Esophagus squamous epithelium (tissue), 5 donors: ENCODE results near the gene SUV39H2. TPM values are rescaled to one million over a fixed set of nuclear protein-coding genes. Genes with fewer than 3 reads are reported as not detected.
"Not testable (repeated sequence)": the region's sequence is repeated elsewhere in the genome, so short reads cannot be mapped to it uniquely, and the experiment has no call there.

Experiments used
- DNase-seq: peaks from one replicate; lab custom pipeline; 2025; lab: John Stamatoyannopoulos, UW
- H3K27ac ChIP-seq, 4 donors: fragments of 200-600 bp; sonication (generic); one replicate each; pipeline ENCODE4 v1.5.1; 2016 to 2019; ENCODE audit warnings: mild to moderate bottlenecking in 1 of 4
- H3K27me3 ChIP-seq, 4 donors: fragments of 200-600 bp; sonication (generic); 1 replicate in 3 of 4; 2 replicates in 1 of 4; pipeline versions ENCODE4 v1.5.1 to v1.6.0; 2017 to 2021; ENCODE audit warnings: antibody characterized with exemption in 1 of 4
- H3K36me3 ChIP-seq, 3 donors: fragments of 200-600 bp; sonication (generic); one replicate each; pipeline ENCODE4 v1.5.1; 2016 to 2019
- H3K4me1 ChIP-seq, 3 donors: fragments of 200-600 bp; sonication (generic); one replicate each; pipeline ENCODE4 v1.5.1; 2017 to 2019
- H3K4me3 ChIP-seq, 4 donors: fragments of 200-600 bp; sonication (generic); 1 replicate in 3 of 4; 2 replicates in 1 of 4; pipeline ENCODE4 v1.5.1; 2016 to 2019; ENCODE audit warnings: mild to moderate bottlenecking in 2 of 4, moderate library complexity in 1 of 4
- H3K9me3 ChIP-seq, 3 donors: fragments of 200-600 bp; sonication (generic); one replicate each; pipeline ENCODE4 v1.5.1; 2016 to 2019
- CTCF ChIP-seq, 6 experiments: fragments of 450-650 bp in 4 of 6; fragments of 200-600 bp in 2 of 6; sonication (generic) in 2 of 6; IDR thresholded peaks; one replicate each; pipeline ENCODE4 v1.5.1; 2016 to 2019; ENCODE audit warnings: antibody characterized with exemption in 6 of 6, mild to moderate bottlenecking in 4 of 6, moderate library complexity in 4 of 6
- POLR2A ChIP-seq, 4 donors: fragments of 450-650 bp; IDR thresholded peaks; one replicate each; pipeline ENCODE4 v1.6.1; 2017; ENCODE audit warnings: antibody characterized with exemption in 4 of 4, mild to moderate bottlenecking in 4 of 4, moderate library complexity in 3 of 4
- WGBS, 2 donors: methylation state at CpG; one replicate each; pipeline ENCODE4 v1.1.5; 2018; 5-methylcytosine and 5-hydroxymethylcytosine counted together
- intact Hi-C: fragments of 100-400 bp; cut with DNase I; formaldehyde crosslinking; loops from one replicate; pipeline ENCODE4 v1.15.0; 2022
- total RNA-seq, 4 donors: library from RNA; depleted of rRNA; stranded (reverse); fragments of >200 nt; gene quantifications; one replicate each; pipeline ENCODE4 v1.1.0, GENCODE V29; 2016
- donor health status: DM: yes; HTN: yes; CAD: no.

SUV39H2 gene
- total RNA-seq, 4 donors from 2014 or later: 5.6 to 13.2 (median 8.9) TPM

DNA sequence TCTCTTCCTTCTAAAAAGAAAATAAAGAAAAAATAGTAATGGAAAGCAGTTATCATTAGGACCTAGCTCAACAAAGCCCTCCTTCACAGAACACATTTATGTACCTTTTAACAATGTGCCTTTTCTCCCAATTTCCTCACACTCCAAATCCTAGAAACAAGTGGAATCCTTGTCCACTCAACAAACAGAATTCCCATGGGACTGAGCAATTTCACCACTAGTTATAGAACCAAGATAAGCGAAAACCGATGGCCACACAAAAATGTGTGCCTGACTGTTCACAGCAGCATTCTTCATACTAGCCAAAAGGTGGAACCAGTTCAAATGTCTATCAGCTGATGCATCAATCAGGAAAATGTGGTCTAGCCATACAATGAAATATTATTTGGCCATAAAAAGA is 57.9 kb downstream of the SUV39H2 start:
- H3K27me3 ChIP-seq: no peaks in the 10 kb centered on the region
- no peaks in the 10 kb centered on the region for H3K9me3 ChIP-seq
- H3K27ac ChIP-seq: no peak overlapping the region
- 100% methylated on average over 2 of the region's 2 CpGs; no CpG with 5 or more reads in 1 of the 2 donors for WGBS, 2 donors
- no peak for TF ChIP-seq POLR2A (IDR thresholded peaks at IDR 0.05)
- no peak for DNase-seq
- no peaks in the 10 kb centered on the region for H3K4me1 ChIP-seq
- H3K4me3 ChIP-seq: no peak overlapping the region
- intact Hi-C loops: no loop called here
- peaks cover 0 to 88% (median 33%) of the 10 kb centered on the region in 3 donors for H3K36me3 ChIP-seq

GRCh38 chr10:14938971-14939370 is 60.3 kb downstream of the SUV39H2 start:
- intact Hi-C loops, DNase-seq, H3K27me3 ChIP-seq, H3K4me3 ChIP-seq, H3K9me3 ChIP-seq: not testable (repeated sequence)
- Histone ChIP-seq H3K4me1 (peaks cover 0 to 19% (median 0%) of the 10 kb centered on the region in 3 donors), H3K36me3 (peaks cover 0 to 84% (median 13%) of the 10 kb centered on the region in 3 donors), H3K27ac (peak overlapping the region in 1 of 4 donors; percentile 10)
- 31% methylated on average over 2 of the region's 5 CpGs; no CpG with 5 or more reads in 1 of the 2 donors for WGBS, 2 donors

- DNase-seq, H3K9me3 ChIP-seq, intact Hi-C loops, H3K4me3 ChIP-seq, H3K27me3 ChIP-seq: not testable (repeated sequence)
- WGBS, 2 donors: 31 to 70% methylated on average over 3 to 11 of the region's 17 CpGs
- peaks cover 0 to 19% (median 0%) of the 10 kb centered on the region in 3 donors for H3K4me1 ChIP-seq
- peaks cover 0 to 89% (median 14%) of the 10 kb centered on the region in 3 donors for H3K36me3 ChIP-seq
- H3K27ac ChIP-seq: peak overlapping the region; percentile 48 to 63 (median 58)
Measured at GRCh38 chr10:14942147-14942949, 63.7 kb downstream of the SUV39H2 start.

GRCh38 chr10:14942950-14943338 is 64.3 kb downstream of the SUV39H2 start:
- H3K4me3 ChIP-seq, H3K27me3 ChIP-seq, intact Hi-C loops, H3K9me3 ChIP-seq, DNase-seq: not testable (repeated sequence)
- 65 to 67% methylated on average over 6 to 7 of the region's 7 CpGs for WGBS, 2 donors
- peaks cover 0 to 19% (median 0%) of the 10 kb centered on the region in 3 donors for H3K4me1 ChIP-seq
- H3K27ac ChIP-seq: peak overlapping the region; percentile 48 to 63 (median 58)
- H3K36me3 ChIP-seq: peaks cover 0 to 89% (median 20%) of the 10 kb centered on the region in 3 donors

DNA sequence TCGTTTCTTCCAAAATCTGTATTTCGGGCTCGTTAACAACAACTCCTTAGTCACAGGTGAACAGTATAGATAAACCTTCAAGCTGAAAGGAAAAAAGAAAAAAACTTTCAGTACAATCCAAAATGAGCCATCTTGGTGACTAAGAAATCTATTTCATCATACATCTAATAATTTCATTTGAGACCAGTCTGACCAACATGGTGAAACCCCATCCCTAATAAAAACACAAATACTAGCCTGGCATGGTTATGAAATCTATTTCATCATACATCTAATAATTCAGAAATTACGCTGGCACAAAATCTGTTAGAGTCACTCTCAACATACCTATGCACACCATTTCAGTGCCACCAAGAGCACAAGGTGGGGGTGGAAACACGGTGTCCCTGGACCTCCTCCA is 66.4 kb downstream of the SUV39H2 start:
- no peaks in the 10 kb centered on the region for H3K27me3 ChIP-seq
- no peak for DNase-seq
- intact Hi-C loops: no loop called here
- peaks cover 0 to 87% (median 20%) of the 10 kb centered on the region in 3 donors for H3K36me3 ChIP-seq
- peaks cover 0 to 27% (median 0%) of the 10 kb centered on the region in 3 donors for H3K4me1 ChIP-seq
- no peak overlapping the region for H3K27ac ChIP-seq
- H3K4me3 ChIP-seq: no peak overlapping the region
- H3K9me3 ChIP-seq: no peaks in the 10 kb centered on the region
- no peak for TF ChIP-seq CTCF (IDR thresholded peaks at IDR 0.05)
- no peak for TF ChIP-seq POLR2A (IDR thresholded peaks at IDR 0.05)
- 71 to 79% methylated on average over 5 of the region's 5 CpGs for WGBS, 2 donors

- Histone ChIP-seq H3K27ac (no peak overlapping the region), H3K4me1 (peaks cover 2 to 41% (median 14%) of the 10 kb centered on the region in 3 donors), H3K4me3 (no peak overlapping the region), H3K27me3 (no peaks in the 10 kb centered on the region), H3K9me3 (no peaks in the 10 kb centered on the region), H3K36me3 (peaks cover 0 to 69% (median 20%) of the 10 kb centered on the region in 3 donors)
- intact Hi-C loops: no loop called here
- DNase-seq: no peak
- 93 to 100% methylated on average over 1 of the region's 1 CpG for WGBS, 2 donors
- TF ChIP-seq CTCF (IDR thresholded peaks at IDR 0.05): no peak
- no peak for TF ChIP-seq POLR2A (IDR thresholded peaks at IDR 0.05)
Measured at GRCh38 chr10:14947268-14947667, 68.6 kb downstream of the SUV39H2 start.

GRCh38 chr10:14949291-14949690 is 70.6 kb downstream of the SUV39H2 start:
- H3K9me3 ChIP-seq: no peaks in the 10 kb centered on the region
- H3K27ac ChIP-seq: peak overlapping the region in 1 of 4 donors; percentile 18
- H3K36me3 ChIP-seq: peaks cover 0 to 52% (median 16%) of the 10 kb centered on the region in 3 donors
- DNase-seq: no peak
- TF ChIP-seq CTCF (IDR thresholded peaks at IDR 0.05): no peak
- TF ChIP-seq POLR2A (IDR thresholded peaks at IDR 0.05): no peak
- WGBS, 2 donors: 82 to 88% methylated on average over 5 of the region's 5 CpGs
- H3K27me3 ChIP-seq: no peaks in the 10 kb centered on the region
- intact Hi-C loops: no loop called here
- peaks cover 10 to 41% (median 19%) of the 10 kb centered on the region in 3 donors for H3K4me1 ChIP-seq
- H3K4me3 ChIP-seq: no peak overlapping the region
